ENCODE measurements around the gene GREM2. TPM values are rescaled to one million over a fixed set of nuclear protein-coding genes. Genes with fewer than 3 reads are reported as not detected.

GREM2 gene
- total and polyA plus RNA-seq, 2 donors (not counting 3 experiments of a cell fraction or from before 2014, with no cell fraction given) = not detected

DNA sequence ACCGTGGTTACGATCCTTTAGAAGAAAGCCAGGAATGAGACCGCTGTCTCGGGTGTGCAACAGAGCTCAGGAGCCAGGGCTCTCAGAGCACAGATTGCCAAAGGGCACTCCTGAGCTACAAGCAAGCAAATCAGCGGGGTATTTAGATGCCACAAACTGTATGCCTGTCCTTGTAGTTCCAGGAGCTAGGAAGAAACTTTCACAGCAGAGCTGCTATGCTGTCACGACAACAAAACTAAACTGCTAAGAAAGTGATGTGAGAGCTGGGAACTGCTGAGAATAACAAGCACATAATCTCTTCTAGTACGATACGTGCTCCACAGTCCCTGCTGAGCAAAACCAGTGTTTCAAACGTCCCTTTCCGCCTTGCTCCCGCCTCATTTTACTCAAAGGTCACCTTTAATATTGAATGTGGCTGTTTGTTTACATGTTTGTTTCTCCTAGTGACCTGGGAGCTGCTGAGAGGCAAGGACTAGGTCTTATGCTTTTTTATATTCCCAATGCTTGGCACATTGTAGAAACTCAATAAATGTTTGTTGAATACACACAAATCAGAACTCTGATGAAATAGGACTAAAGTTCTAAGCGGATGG, 14.7 kb downstream of the GREM2 start:
- no peak for FAIRE-seq
- CTCF ChIA-PET = no interaction called here
- H4K20me1 ChIP-seq (replicated peaks; ENCODE audit: control insufficient read depth, extremely low read depth, insufficient read depth, low read length) = no peaks in the 10 kb centered on the region
- no peak overlapping the region for H2AFZ ChIP-seq (ENCODE audit: low read depth, low read length)
- no peak overlapping the region for H3K4me3 ChIP-seq (replicated peaks in 1 of 3; ENCODE audit: insufficient read depth in 1 of 3, low read depth in 1 of 3, low read length in 3 of 3)
- H3K27ac ChIP-seq (ENCODE audit: insufficient read depth, low read depth, low read length) = no peak overlapping the region
- DNase-seq (ENCODE audit: low read depth, low spot score) = no peak
- intact Hi-C loops (cut with micrococcal nuclease) = no loop called here
- TF ChIP-seq GATA2 (IDR thresholded peaks at IDR 0.05; ENCODE audit: insufficient read depth, insufficient read length, low read depth, low read length) (no peak), MYC (IDR thresholded peaks at IDR 0.05; ENCODE audit: low read depth, low read length) (no peak), EZH2 (IDR thresholded peaks at IDR 0.05; ENCODE audit: borderline replicate concordance, low read depth, low read length, severe bottlenecking) (no peak), POLR2A (IDR thresholded peaks at IDR 0.05; ENCODE audit: low read depth, low read length) (no peak), POLR2AphosphoS5 (IDR thresholded peaks at IDR 0.05; ENCODE audit: insufficient read depth, low read depth, low read length) (no peak), JUN (IDR thresholded peaks at IDR 0.05; ENCODE audit: borderline replicate concordance, insufficient read depth, insufficient read length, low read depth) (no peak), FOS (IDR thresholded peaks at IDR 0.05; ENCODE audit: borderline replicate concordance, insufficient read depth, low read length) (no peak)
- TF ChIP-seq, protein P1, sequence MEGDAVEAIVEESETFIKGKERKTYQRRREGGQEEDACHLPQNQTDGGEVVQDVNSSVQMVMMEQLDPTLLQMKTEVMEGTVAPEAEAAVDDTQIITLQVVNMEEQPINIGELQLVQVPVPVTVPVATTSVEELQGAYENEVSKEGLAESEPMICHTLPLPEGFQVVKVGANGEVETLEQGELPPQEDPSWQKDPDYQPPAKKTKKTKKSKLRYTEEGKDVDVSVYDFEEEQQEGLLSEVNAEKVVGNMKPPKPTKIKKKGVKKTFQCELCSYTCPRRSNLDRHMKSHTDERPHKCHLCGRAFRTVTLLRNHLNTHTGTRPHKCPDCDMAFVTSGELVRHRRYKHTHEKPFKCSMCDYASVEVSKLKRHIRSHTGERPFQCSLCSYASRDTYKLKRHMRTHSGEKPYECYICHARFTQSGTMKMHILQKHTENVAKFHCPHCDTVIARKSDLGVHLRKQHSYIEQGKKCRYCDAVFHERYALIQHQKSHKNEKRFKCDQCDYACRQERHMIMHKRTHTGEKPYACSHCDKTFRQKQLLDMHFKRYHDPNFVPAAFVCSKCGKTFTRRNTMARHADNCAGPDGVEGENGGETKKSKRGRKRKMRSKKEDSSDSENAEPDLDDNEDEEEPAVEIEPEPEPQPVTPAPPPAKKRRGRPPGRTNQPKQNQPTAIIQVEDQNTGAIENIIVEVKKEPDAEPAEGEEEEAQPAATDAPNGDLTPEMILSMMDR (IDR thresholded peaks at IDR 0.05; ENCODE audit: extremely low read depth in 1 of 2, insufficient read depth in 1 of 2, low read depth in 1 of 2, low read length in 2 of 2) = no peak
- TF ChIP-seq, protein P2, sequence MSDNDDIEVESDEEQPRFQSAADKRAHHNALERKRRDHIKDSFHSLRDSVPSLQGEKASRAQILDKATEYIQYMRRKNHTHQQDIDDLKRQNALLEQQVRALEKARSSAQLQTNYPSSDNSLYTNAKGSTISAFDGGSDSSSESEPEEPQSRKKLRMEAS (IDR thresholded peaks at IDR 0.05; ENCODE audit: insufficient read depth, insufficient read length) = no peak
- no TSS peak for BruUV-seq (replicated peaks)
- H3K9ac ChIP-seq (replicated peaks; ENCODE audit: extremely low read depth, insufficient read depth, low read length) = no peak overlapping the region
- dilution Hi-C loops (cut with MboI; ENCODE audit: extremely low pct_ligation_motif_present, low sequenced_read_pairs) = no loop called here
- peaks cover 7% of the 10 kb centered on the region for H3K9me3 ChIP-seq (replicated peaks; ENCODE audit: control insufficient read depth, insufficient read depth, low read length)
- POLR2A ChIA-PET = no interaction called here
- no peaks in the 10 kb centered on the region for H3K27me3 ChIP-seq (ENCODE audit: control insufficient read depth in 2 of 2, insufficient read depth in 2 of 2, low read length in 2 of 2)
- H3K9me1 ChIP-seq (replicated peaks; ENCODE audit: control insufficient read depth, extremely low read depth, insufficient read depth, low read length) = no peaks in the 10 kb centered on the region
- H3K4me1 ChIP-seq (ENCODE audit: control insufficient read depth, extremely low read depth, insufficient read depth, low read length) = no peaks in the 10 kb centered on the region
- no peaks in the 10 kb centered on the region for H3K36me3 ChIP-seq (ENCODE audit: control insufficient read depth in 2 of 2, extremely low read depth in 1 of 2, insufficient read depth in 2 of 2, low read length in 2 of 2)
- no peak overlapping the region for H3K4me2 ChIP-seq (ENCODE audit: insufficient read depth, low read length)
- H3K79me2 ChIP-seq (ENCODE audit: control insufficient read depth, insufficient read depth, low read length) = no peaks in the 10 kb centered on the region
